ENCODE results near the gene RPTOR. TPM values are rescaled to one million over a fixed set of nuclear protein-coding genes. Genes with fewer than 3 reads are reported as not detected.

Gene RPTOR
- polyA plus RNA-seq, 3 donors from 2014 or later = 1.8 to 10.2 (median 3.8) TPM

- Mint-ChIP-seq H3K9me3 (no peaks in the 10 kb centered on the region), H3K36me3 (peaks cover 6 to 17% (median 14%) of the 10 kb centered on the region in 3 donors), H3K4me3 (peak overlapping the region in 4 of 5 donors; percentile 2 to 44 (median 19)), H3K27ac (peak overlapping the region in 5 of 6 donors; percentile 8 to 85 (median 18)), H3K4me1 (peaks cover 17 to 19% of the 10 kb centered on the region in 2 donors), H3K27me3 (ENCODE audit: low read depth in 3 of 3) (peaks cover 0 to 6% (median 0%) of the 10 kb centered on the region in 3 donors)
- DNase-seq = no peak
Observed at GRCh38 chr17:80774643-80775281, 230.1 kb downstream of the RPTOR start.

- no peaks in the 10 kb centered on the region for H3K9me3 Mint-ChIP-seq
- H3K27me3 Mint-ChIP-seq (ENCODE audit: low read depth in 3 of 3) = peaks cover 0 to 6% (median 2%) of the 10 kb centered on the region in 3 donors
- peaks cover 8 to 17% (median 14%) of the 10 kb centered on the region in 3 donors for H3K36me3 Mint-ChIP-seq
- no peak overlapping the region for H3K27ac Mint-ChIP-seq
- peaks cover 27 to 30% of the 10 kb centered on the region in 2 donors for H3K4me1 Mint-ChIP-seq
- DNase-seq = no peak
- H3K4me3 Mint-ChIP-seq = no peak overlapping the region
Observed at GRCh38 chr17:80775863-80776262, 231.2 kb downstream of the RPTOR start.

- DNase-seq = no peak
- peaks cover 41 to 44% of the 10 kb centered on the region in 2 donors for H3K4me1 Mint-ChIP-seq
- H3K27ac Mint-ChIP-seq = no peak overlapping the region
- H3K9me3 Mint-ChIP-seq = no peaks in the 10 kb centered on the region
- H3K4me3 Mint-ChIP-seq = no peak overlapping the region
- H3K27me3 Mint-ChIP-seq (ENCODE audit: low read depth in 3 of 3) = peaks cover 0 to 4% (median 3%) of the 10 kb centered on the region in 3 donors
- H3K36me3 Mint-ChIP-seq = peaks cover 9 to 17% (median 14%) of the 10 kb centered on the region in 3 donors
Observed at GRCh38 chr17:80777274-80777673, 232.6 kb downstream of the RPTOR start.

GRCh38 chr17:80778716-80779115, 234.1 kb downstream of the RPTOR start:
- Mint-ChIP-seq H3K4me1 (peaks cover 51 to 57% of the 10 kb centered on the region in 2 donors), H3K27ac (no peak overlapping the region), H3K4me3 (no peak overlapping the region), H3K36me3 (peaks cover 9 to 17% (median 14%) of the 10 kb centered on the region in 3 donors), H3K9me3 (no peaks in the 10 kb centered on the region), H3K27me3 (ENCODE audit: low read depth in 3 of 3) (peaks cover 0 to 5% (median 3%) of the 10 kb centered on the region in 3 donors)
- no peak for DNase-seq

- peaks cover 49 to 53% of the 10 kb centered on the region in 2 donors for H3K4me1 Mint-ChIP-seq
- no peaks in the 10 kb centered on the region for H3K9me3 Mint-ChIP-seq
- DNase-seq = no peak
- no peak overlapping the region for H3K27ac Mint-ChIP-seq
- H3K27me3 Mint-ChIP-seq (ENCODE audit: low read depth in 3 of 3) = peaks cover 0 to 6% (median 3%) of the 10 kb centered on the region in 3 donors
- H3K4me3 Mint-ChIP-seq = no peak overlapping the region
- peaks cover 9 to 17% (median 14%) of the 10 kb centered on the region in 3 donors for H3K36me3 Mint-ChIP-seq
Observed at GRCh38 chr17:80779336-80779735, 234.7 kb downstream of the RPTOR start.

GRCh38 chr17:80779961-80780380, 235.3 kb downstream of the RPTOR start:
- H3K9me3 Mint-ChIP-seq = no peaks in the 10 kb centered on the region
- peaks cover 0 to 6% (median 3%) of the 10 kb centered on the region in 3 donors for H3K27me3 Mint-ChIP-seq (ENCODE audit: low read depth in 3 of 3)
- peaks cover 43 to 47% of the 10 kb centered on the region in 2 donors for H3K4me1 Mint-ChIP-seq
- peak overlapping the region; percentile 25 to 90 (median 63) for H3K4me3 Mint-ChIP-seq
- DNase-seq = no peak
- H3K36me3 Mint-ChIP-seq = peaks cover 9 to 17% (median 14%) of the 10 kb centered on the region in 3 donors
- H3K27ac Mint-ChIP-seq = peak overlapping the region in 3 of 6 donors; percentile 15 to 51 (median 16)

GRCh38 chr17:80780381-80781198, 236.0 kb downstream of the RPTOR start:
- H3K27ac Mint-ChIP-seq = peak overlapping the region; percentile 16 to 90 (median 74)
- peaks cover 37 to 41% of the 10 kb centered on the region in 2 donors for H3K4me1 Mint-ChIP-seq
- H3K27me3 Mint-ChIP-seq (ENCODE audit: low read depth in 3 of 3) = peaks cover 0 to 4% (median 3%) of the 10 kb centered on the region in 3 donors
- no peaks in the 10 kb centered on the region for H3K9me3 Mint-ChIP-seq
- DNase-seq = peak; percentile 27 to 49 (median 34)
- peaks cover 9 to 14% (median 9%) of the 10 kb centered on the region in 3 donors for H3K36me3 Mint-ChIP-seq
- peak overlapping the region; percentile 68 to 90 (median 77) for H3K4me3 Mint-ChIP-seq

GRCh38 chr17:80781211-80781610, 236.6 kb downstream of the RPTOR start:
- H3K9me3 Mint-ChIP-seq = no peaks in the 10 kb centered on the region
- peaks cover 9 to 14% (median 9%) of the 10 kb centered on the region in 3 donors for H3K36me3 Mint-ChIP-seq
- peaks cover 0 to 4% (median 3%) of the 10 kb centered on the region in 3 donors for H3K27me3 Mint-ChIP-seq (ENCODE audit: low read depth in 3 of 3)
- H3K4me3 Mint-ChIP-seq = peak overlapping the region; percentile 68 to 90 (median 77)
- peak overlapping the region in 5 of 6 donors; percentile 16 to 90 (median 78) for H3K27ac Mint-ChIP-seq
- H3K4me1 Mint-ChIP-seq = peaks cover 37 to 40% of the 10 kb centered on the region in 2 donors
- no peak for DNase-seq

- peak overlapping the region in 3 of 6 donors; percentile 32 to 62 (median 57) for H3K27ac Mint-ChIP-seq
- DNase-seq = no peak
- peaks cover 5 to 10% (median 9%) of the 10 kb centered on the region in 3 donors for H3K36me3 Mint-ChIP-seq
- peaks cover 0 to 7% (median 3%) of the 10 kb centered on the region in 3 donors for H3K27me3 Mint-ChIP-seq (ENCODE audit: low read depth in 3 of 3)
- H3K9me3 Mint-ChIP-seq = no peaks in the 10 kb centered on the region
- H3K4me1 Mint-ChIP-seq = peaks cover 37 to 40% of the 10 kb centered on the region in 2 donors
- peak overlapping the region; percentile 39 to 90 (median 75) for H3K4me3 Mint-ChIP-seq
Observed at GRCh38 chr17:80781807-80782277, 237.2 kb downstream of the RPTOR start.

GRCh38 chr17:80782536-80783427, 238.1 kb downstream of the RPTOR start:
- Mint-ChIP-seq H3K9me3 (no peaks in the 10 kb centered on the region), H3K4me3 (peak overlapping the region; percentile 50 to 83 (median 76)), H3K27me3 (ENCODE audit: low read depth in 3 of 3) (peaks cover 0 to 8% (median 3%) of the 10 kb centered on the region in 3 donors), H3K4me1 (peaks cover 41 to 46% of the 10 kb centered on the region in 2 donors), H3K27ac (peak overlapping the region; percentile 1 to 87 (median 66)), H3K36me3 (peaks cover 4 to 12% (median 5%) of the 10 kb centered on the region in 3 donors)
- DNase-seq = peak in 1 of 3 donors; percentile 31

- Mint-ChIP-seq H3K36me3 (peaks cover under 1 to 15% (median 5%) of the 10 kb centered on the region in 3 donors), H3K9me3 (no peaks in the 10 kb centered on the region), H3K27ac (peak overlapping the region in 1 of 6 donors; percentile 87), H3K27me3 (ENCODE audit: low read depth in 3 of 3) (peaks cover 1 to 9% (median 3%) of the 10 kb centered on the region in 3 donors), H3K4me1 (peaks cover 45 to 53% of the 10 kb centered on the region in 2 donors), H3K4me3 (peak overlapping the region in 2 of 5 donors; percentile 76 to 81)
- DNase-seq = no peak
Observed at GRCh38 chr17:80783486-80783885, 238.8 kb downstream of the RPTOR start.

- H3K27ac Mint-ChIP-seq = no peak overlapping the region
- no peaks in the 10 kb centered on the region for H3K9me3 Mint-ChIP-seq
- peaks cover 2 to 9% (median 3%) of the 10 kb centered on the region in 3 donors for H3K27me3 Mint-ChIP-seq (ENCODE audit: low read depth in 3 of 3)
- DNase-seq = no peak
- H3K4me1 Mint-ChIP-seq = peaks cover 48 to 57% of the 10 kb centered on the region in 2 donors
- no peak overlapping the region for H3K4me3 Mint-ChIP-seq
- peaks cover 0 to 16% (median 7%) of the 10 kb centered on the region in 3 donors for H3K36me3 Mint-ChIP-seq
Observed at GRCh38 chr17:80783971-80784370, 239.3 kb downstream of the RPTOR start.

Data from immature natural killer cell (primary cell).